B cell (primary cell): ENCODE measurements around the gene MBD3L3. TPM values are rescaled to one million over a fixed set of nuclear protein-coding genes. Genes with fewer than 3 reads are reported as not detected.

ENCODE experiments used
- ATAC-seq: fragments of 200-7000 bp; cut with Tn5 transposase; one replicate; pipeline ENCODE4 v1.10.0; 2021; ENCODE audit warnings: low read depth, mild to moderate bottlenecking, moderate number of reproducible peaks, moderate library complexity
- CTCF ChIA-PET: fragments of 350-600 bp; sonication (Branson Sonifier 250); formaldehyde crosslinking; loops from one replicate; lab custom pipeline; 2021; ENCODE audit warnings: antibody characterized with exemption, inconsistent platforms; lab: Charles Lee
- POLR2A ChIA-PET: fragments of 350-600 bp; sonication (Branson Sonifier 250); formaldehyde crosslinking; loops from one replicate; lab custom pipeline; 2021; ENCODE audit warnings: antibody characterized with exemption; lab: Charles Lee
- DNase-seq: peaks from one replicate; pipeline ENCODE4 v3.0.0; 2013
- H2AFZ ChIP-seq: 2 replicates; pipeline ENCODE4 v1.6.1; 2012; ENCODE audit warnings: mild to moderate bottlenecking, low read depth, low read length; ENCODE audit not compliant: insufficient read depth, poor library complexity, severe bottlenecking
- H3K27ac ChIP-seq, 2 donors: 1 replicate in 1 of 2; 2 replicates in 1 of 2; pipeline ENCODE4 v1.5.1; 2012 to 2013; ENCODE audit warnings: low read length in 2 of 2, mild to moderate bottlenecking in 2 of 2, moderate library complexity in 1 of 2
- H3K27me3 ChIP-seq, 4 experiments: fragments of 200-600 bp in 1 of 4; sonication (generic) in 1 of 4; replicated peaks in 1 of 4; 1 replicate in 2 of 4; 2 replicates in 2 of 4; pipeline versions ENCODE4 v1.6.1 to v1.7.0; 2013 to 2016; ENCODE audit warnings: low read length in 3 of 4, mild to moderate bottlenecking in 2 of 4, mixed read lengths in 1 of 4, moderate library complexity in 1 of 4; ENCODE audit not compliant: insufficient read depth in 4 of 4, control insufficient read depth in 3 of 4; ENCODE audit errors: control extremely low read depth in 1 of 4
- H3K36me3 ChIP-seq, 2 experiments: replicated peaks in 1 of 2; 1 replicate in 1 of 2; 2 replicates in 1 of 2; pipeline versions ENCODE4 v1.6.1 to v1.7.1; 2013; ENCODE audit warnings: low read length in 1 of 2; ENCODE audit not compliant: insufficient read depth in 2 of 2, control insufficient read depth in 1 of 2; ENCODE audit errors: control extremely low read depth in 1 of 2, extremely low read depth in 1 of 2
- H3K4me1 ChIP-seq, 2 donors: fragments of 200-600 bp in 1 of 2; sonication (generic) in 1 of 2; 1 replicate in 1 of 2; 2 replicates in 1 of 2; pipeline versions ENCODE4 v1.5.1 to v1.6.1; 2013 to 2017; ENCODE audit warnings: low read length in 2 of 2; ENCODE audit not compliant: control insufficient read depth in 2 of 2, insufficient read depth in 2 of 2
- H3K4me2 ChIP-seq: replicated peaks from 2 replicates; pipeline ENCODE3; 2012; ENCODE audit warnings: mild to moderate bottlenecking, low read depth, low read length; ENCODE audit not compliant: poor library complexity, severe bottlenecking
- H3K4me3 ChIP-seq, 5 experiments: fragments of 200-600 bp in 1 of 5; sonication (generic) in 1 of 5; 1 replicate in 3 of 5; 2 replicates in 2 of 5; pipeline versions ENCODE4 v1.5.1 to v1.7.0; 2011 to 2016; ENCODE audit warnings: low read length in 4 of 5, mild to moderate bottlenecking in 4 of 5, low read depth in 2 of 5, control low read depth in 1 of 5, moderate library complexity in 1 of 5; ENCODE audit not compliant: insufficient read depth in 1 of 5; ENCODE audit errors: control extremely low read depth in 1 of 5, extremely low read depth in 1 of 5
- H3K79me2 ChIP-seq: fragments of 200-600 bp; sonication (generic); one replicate; pipeline ENCODE4 v1.6.0; 2016; ENCODE audit warnings: low read length; ENCODE audit not compliant: control insufficient read depth, insufficient read depth
- H3K9ac ChIP-seq: fragments of 200-600 bp; sonication (generic); 2 replicates; pipeline ENCODE4 v1.6.1; 2017; ENCODE audit warnings: mild to moderate bottlenecking, low read length, moderate library complexity
- H3K9me3 ChIP-seq, 3 donors: one replicate each; pipeline versions ENCODE4 v1.6.1 to v1.7.1; 2013; ENCODE audit warnings: low read length in 2 of 3; ENCODE audit not compliant: control insufficient read depth in 2 of 3, insufficient read depth in 1 of 3; ENCODE audit errors: control extremely low read depth in 1 of 3
- H4K20me1 ChIP-seq: 2 replicates; pipeline ENCODE4 v1.6.0; 2012; ENCODE audit warnings: mild to moderate bottlenecking, low read length; ENCODE audit not compliant: insufficient read depth, control insufficient read depth, poor library complexity, severe bottlenecking
- H3K27ac Mint-ChIP-seq: one replicate; pipeline ENCODE4 v1.8.0; 2021; ENCODE audit warnings: mixed read lengths
- H3K27me3 Mint-ChIP-seq: one replicate; pipeline ENCODE4 v1.8.0; 2021; ENCODE audit warnings: mixed read lengths
- H3K4me1 Mint-ChIP-seq: one replicate; pipeline ENCODE4 v1.8.0; 2021; ENCODE audit warnings: mixed read lengths
- H3K4me3 Mint-ChIP-seq: one replicate; pipeline ENCODE4 v1.8.0; 2021; ENCODE audit warnings: mixed read lengths
- H3K9me3 Mint-ChIP-seq: one replicate; pipeline ENCODE4 v1.8.0; 2022; ENCODE audit warnings: mixed read lengths; ENCODE audit not compliant: insufficient read depth
- EZH2 ChIP-seq: IDR thresholded peaks from 2 replicates; pipeline ENCODE4 v1.6.1; 2012; ENCODE audit warnings: borderline replicate concordance, low read depth, mild to moderate bottlenecking, moderate library complexity, low read length; ENCODE audit not compliant: insufficient read depth, poor library complexity, severe bottlenecking
- WGBS: methylation state at CpG from one replicate; pipeline ENCODE4 v1.1.5; 2013; ENCODE audit warnings: missing lambda C conversion rate; ENCODE audit not compliant: insufficient coverage; 5-methylcytosine and 5-hydroxymethylcytosine counted together
- intact Hi-C: fragments of 100-400 bp; cut with micrococcal nuclease; formaldehyde crosslinking; loops from one replicate; pipeline ENCODE4 v1.10.0; 2022
- polyA plus RNA-seq: library from polyadenylated mRNA; depleted of rRNA; stranded (reverse); fragments of >200 nt; gene quantifications from 2 replicates; pipeline ENCODE4 v1.2.3, GENCODE V29; 2012
- total RNA-seq, 2 donors: library from RNA; stranded (reverse); fragments of 120-200 nt in 1 of 2; gene quantifications; 1 replicate in 1 of 2; 2 replicates in 1 of 2; pipeline versions ENCODE4 v1.2.3 to v1.2.4, GENCODE V29; 2013 to 2022
- TF ChIP-seq, protein P1 (sequence below): fragments of 200-600 bp; IDR thresholded peaks from one replicate; pipeline ENCODE4 v1.8.0; 2022; ENCODE audit warnings: antibody characterized with exemption, mild to moderate bottlenecking

The MBD3L3 gene
- total and polyA plus RNA-seq, 2 donors (not counting 1 experiment from before 2014, with no cell fraction given) = not detected

DNA sequence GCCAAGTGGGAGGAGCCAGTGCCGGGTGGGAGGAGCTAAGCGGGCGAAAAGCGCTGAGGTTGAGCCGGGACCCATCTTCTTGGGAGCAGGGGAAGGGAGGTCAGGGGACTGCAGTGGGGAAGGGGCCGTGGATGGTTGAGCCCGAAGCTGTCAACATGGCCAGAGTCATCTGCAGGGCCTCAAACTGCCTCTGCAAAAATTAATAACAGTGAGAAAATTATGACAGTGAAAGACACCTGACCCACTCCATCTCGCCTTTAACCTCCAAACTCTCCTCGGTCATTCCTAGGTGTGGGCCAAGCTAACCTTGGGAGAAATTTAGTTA lies 41.1 kb upstream of the MBD3L3 start:
- ChIA-PET CTCF (interaction anchor here (0.6 to 1.2 kb wide), 12 partner anchors 22 to 1813 kb away, joined by 3 to 7 read pairs (median 4); no protein-coding TSS in a partner anchor), POLR2A (interaction anchor here (0.6 to 1.3 kb wide), 4 partner anchors 30 to 594 kb away, joined by 3 to 9 read pairs (median 5); partner anchors contain the start of genes ARHGEF18 and ZNF557)
- ATAC-seq (no peak), DNase-seq (no peak)
- no peaks in the 10 kb centered on the region for H3K79me2 ChIP-seq
- peak overlapping the region; percentile 76 to 93 for H3K27ac ChIP-seq
- intact Hi-C loops = loop anchor here (1.0 to 5.0 kb wide), 3 partner anchors 30 to 578 kb away; partner anchors contain the start of genes MCEMP1 and ZNF557
- peak overlapping the region; percentile 97 for H3K9ac ChIP-seq
- H3K4me1 ChIP-seq = peaks cover 10 to 15% of the 10 kb centered on the region in 2 donors
- no peaks in the 10 kb centered on the region for H3K27me3 ChIP-seq
- TF ChIP-seq EZH2 = no peak
- TF ChIP-seq, protein P1, sequence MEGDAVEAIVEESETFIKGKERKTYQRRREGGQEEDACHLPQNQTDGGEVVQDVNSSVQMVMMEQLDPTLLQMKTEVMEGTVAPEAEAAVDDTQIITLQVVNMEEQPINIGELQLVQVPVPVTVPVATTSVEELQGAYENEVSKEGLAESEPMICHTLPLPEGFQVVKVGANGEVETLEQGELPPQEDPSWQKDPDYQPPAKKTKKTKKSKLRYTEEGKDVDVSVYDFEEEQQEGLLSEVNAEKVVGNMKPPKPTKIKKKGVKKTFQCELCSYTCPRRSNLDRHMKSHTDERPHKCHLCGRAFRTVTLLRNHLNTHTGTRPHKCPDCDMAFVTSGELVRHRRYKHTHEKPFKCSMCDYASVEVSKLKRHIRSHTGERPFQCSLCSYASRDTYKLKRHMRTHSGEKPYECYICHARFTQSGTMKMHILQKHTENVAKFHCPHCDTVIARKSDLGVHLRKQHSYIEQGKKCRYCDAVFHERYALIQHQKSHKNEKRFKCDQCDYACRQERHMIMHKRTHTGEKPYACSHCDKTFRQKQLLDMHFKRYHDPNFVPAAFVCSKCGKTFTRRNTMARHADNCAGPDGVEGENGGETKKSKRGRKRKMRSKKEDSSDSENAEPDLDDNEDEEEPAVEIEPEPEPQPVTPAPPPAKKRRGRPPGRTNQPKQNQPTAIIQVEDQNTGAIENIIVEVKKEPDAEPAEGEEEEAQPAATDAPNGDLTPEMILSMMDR = no peak
- no peaks in the 10 kb centered on the region for H4K20me1 ChIP-seq
- Mint-ChIP-seq H3K27me3 (no peaks in the 10 kb centered on the region), H3K27ac (peak overlapping the region; percentile 90), H3K9me3 (peaks cover 15% of the 10 kb centered on the region), H3K4me1 (peaks cover 23% of the 10 kb centered on the region), H3K4me3 (peak overlapping the region; percentile 93)
- WGBS = 0% methylated on average over 7 of the region's 9 CpGs
- peaks cover 1 to 25% (median 9%) of the 10 kb centered on the region in 3 donors for H3K9me3 ChIP-seq
- no peaks in the 10 kb centered on the region for H3K36me3 ChIP-seq
- H2AFZ ChIP-seq = peak overlapping the region; percentile 100
- peak overlapping the region; percentile 19 to 87 (median 82) for H3K4me3 ChIP-seq
- peak overlapping the region; percentile 99 for H3K4me2 ChIP-seq
